GM12878 (cell line): ENCODE measurements around the gene PREX1. TPM values are rescaled to one million over a fixed set of nuclear protein-coding genes. Genes with fewer than 3 reads are reported as not detected.

Experiments
- ATAC-seq: fragments of 200-7000 bp; cut with Tn5 transposase; 3 replicates; pipeline ENCODE4 v1.9.1; 2020; ENCODE audit warnings: mild to moderate bottlenecking, moderate library complexity
- BruUV-seq: library from RNA; stranded (reverse); fragments of 400-500 nt; replicated peaks from 2 replicates; lab custom pipeline; 2021; lab: Mats Ljungman, UMichigan
- CTCF ChIA-PET: fragments of 300-600 bp; sonication (Branson Sonifier 250); formaldehyde crosslinking; extraction: SDS; loops from one replicate; lab custom pipeline; 2021; ENCODE audit warnings: inconsistent platforms; lab: Yijun Ruan, JAX
- POLR2A ChIA-PET: fragments of 350-600 bp; formaldehyde crosslinking; extraction: SDS; loops from one replicate; lab custom pipeline; 2021; ENCODE audit warnings: inconsistent platforms; lab: Charles Lee
- RAD21 ChIA-PET: fragments of 300-600 bp; sonication (Branson Sonifier 250); formaldehyde crosslinking; loops from one replicate; lab custom pipeline; 2023; ENCODE audit warnings: antibody characterized with exemption; ENCODE audit not compliant: unreplicated experiment; lab: Charles Lee
- SMC1A ChIA-PET: fragments of 300-600 bp; sonication (Branson Sonifier 250); formaldehyde crosslinking; loops from one replicate; lab custom pipeline; 2023; ENCODE audit not compliant: unreplicated experiment, uncharacterized antibody; lab: Charles Lee
- DNase-seq: peaks from one replicate; pipeline ENCODE4 v3.0.0-alpha.2; 2011; ENCODE audit warnings: low read depth, low spot score
- FAIRE-seq: peaks from 3 replicates; lab custom pipeline; 2011; peaks lifted over from hg19 to GRCh38; lab: Jason Lieb, UNC
- H2AFZ ChIP-seq: 2 replicates; pipeline ENCODE4 v1.6.0; 2011; ENCODE audit warnings: low read depth, low read length, control low read depth; ENCODE audit not compliant: control insufficient read depth
- H3K27ac ChIP-seq: 2 replicates; pipeline ENCODE4 v1.5.1; 2011; ENCODE audit warnings: control low read depth; ENCODE audit not compliant: control insufficient read depth, insufficient read depth
- H3K27me3 ChIP-seq, 2 experiments: replicated peaks in 1 of 2; 2 replicates each; pipeline versions ENCODE4 v1.6.0 to v1.6.1; 2011; ENCODE audit warnings: low read length in 1 of 2; ENCODE audit not compliant: control insufficient read depth in 2 of 2, insufficient read depth in 2 of 2
- H3K36me3 ChIP-seq, 2 experiments: 2 replicates each; pipeline ENCODE4 v1.5.1; 2011; ENCODE audit warnings: low read length in 1 of 2; ENCODE audit not compliant: control insufficient read depth in 2 of 2, insufficient read depth in 2 of 2
- H3K4me1 ChIP-seq: 2 replicates; pipeline ENCODE4 v1.6.1; 2011; ENCODE audit warnings: mild to moderate bottlenecking, low read length, moderate library complexity, mixed read lengths; ENCODE audit not compliant: control insufficient read depth, insufficient read depth
- H3K4me2 ChIP-seq: 2 replicates; pipeline ENCODE4 v1.6.0; 2011; ENCODE audit warnings: control low read depth; ENCODE audit not compliant: control insufficient read depth, insufficient read depth
- H3K4me3 ChIP-seq: fragments of 200-600 bp; sonication (generic); 2 replicates; pipeline ENCODE4 v1.5.1; 2016
- H3K79me2 ChIP-seq: 2 replicates; pipeline ENCODE4 v1.6.0; 2011; ENCODE audit warnings: low read length; ENCODE audit not compliant: control insufficient read depth, insufficient read depth
- H3K9ac ChIP-seq: 2 replicates; pipeline ENCODE4 v1.8.0; 2011; ENCODE audit warnings: low read length, control low read depth, mixed read lengths; ENCODE audit not compliant: control insufficient read depth, insufficient read depth
- H3K9me3 ChIP-seq: replicated peaks from 3 replicates; pipeline ENCODE4 v1.5.1; 2011; ENCODE audit warnings: mild to moderate bottlenecking, low read length; ENCODE audit not compliant: control insufficient read depth, insufficient read depth
- H4K20me1 ChIP-seq: 2 replicates; pipeline ENCODE4 v1.6.0; 2011; ENCODE audit not compliant: control insufficient read depth, insufficient read depth
- ATF7 ChIP-seq: fragments of 450-650 bp; IDR thresholded peaks from 2 replicates; pipeline ENCODE4 v1.6.1; 2016; ENCODE audit warnings: low read depth, mild to moderate bottlenecking
- CBX3 ChIP-seq: fragments of 200-600 bp; sonication (generic); IDR thresholded peaks from 2 replicates; pipeline ENCODE4 v1.6.1; 2016; ENCODE audit warnings: low read depth, borderline replicate concordance
- CREM ChIP-seq: IDR thresholded peaks from 2 replicates; pipeline ENCODE4 v1.6.1; 2014; ENCODE audit warnings: antibody characterized with exemption, low read depth
- EZH2 ChIP-seq: IDR thresholded peaks from 2 replicates; pipeline ENCODE4 v1.6.1; 2012; ENCODE audit warnings: low read depth, mild to moderate bottlenecking, control low read depth, inconsistent platforms, low read length, borderline replicate concordance; ENCODE audit not compliant: control insufficient read depth
- IKZF1 ChIP-seq: fragments of 450-650 bp; conservative IDR thresholded peaks from 2 replicates; pipeline ENCODE4 v1.6.1; 2017; ENCODE audit warnings: antibody characterized with exemption, mild to moderate bottlenecking
- IKZF2 ChIP-seq, 2 experiments: fragments of 450-650 bp; IDR thresholded peaks; 2 replicates each; pipeline ENCODE4 v1.6.1; 2017; ENCODE audit warnings: mild to moderate bottlenecking in 2 of 2, moderate library complexity in 2 of 2
- JUNB ChIP-seq: IDR thresholded peaks from 2 replicates; pipeline ENCODE4 v1.6.1; 2016; ENCODE audit warnings: antibody characterized with exemption, mild to moderate bottlenecking
- MTA2 ChIP-seq: fragments of 450-650 bp; IDR thresholded peaks from 2 replicates; pipeline ENCODE4 v1.6.1; 2016; ENCODE audit warnings: low read depth, mild to moderate bottlenecking, moderate library complexity
- PAX8 ChIP-seq: fragments of 450-650 bp; IDR thresholded peaks from 2 replicates; pipeline ENCODE4 v1.6.1; 2017; ENCODE audit warnings: mild to moderate bottlenecking, moderate library complexity
- PML ChIP-seq: IDR thresholded peaks from 2 replicates; pipeline ENCODE4 v1.6.1; 2012; ENCODE audit warnings: low read length, inconsistent platforms
- POLR2A ChIP-seq: IDR thresholded peaks from 2 replicates; pipeline ENCODE4 v1.6.1; 2011; ENCODE audit warnings: low read depth, mild to moderate bottlenecking, low read length
- RCOR1 ChIP-seq: conservative IDR thresholded peaks from 2 replicates; pipeline ENCODE4 v1.6.1; 2012; ENCODE audit warnings: low read depth, low read length, improper control_type of control experiment
- REST ChIP-seq: IDR thresholded peaks from 2 replicates; pipeline ENCODE4 v1.6.1; 2012; ENCODE audit warnings: mild to moderate bottlenecking, low read depth, low read length
- SRF ChIP-seq, 2 experiments: IDR thresholded peaks; 2 replicates each; pipeline ENCODE4 v1.6.1; 2011; ENCODE audit warnings: low read depth in 2 of 2, low read length in 2 of 2, mild to moderate bottlenecking in 1 of 2, moderate library complexity in 1 of 2
- YBX1 ChIP-seq: fragments of 450-650 bp; IDR thresholded peaks from 2 replicates; pipeline ENCODE4 v1.6.1; 2016; ENCODE audit warnings: antibody characterized with exemption
- WGBS: methylation state at CpG from one replicate; pipeline ENCODE4 v1.1.6; 2016; ENCODE audit warnings: low lambda C conversion rate; ENCODE audit not compliant: insufficient replicate concordance, insufficient coverage; ENCODE audit errors: missing lambda C conversion rate; 5-methylcytosine and 5-hydroxymethylcytosine counted together
- in situ Hi-C: fragments of 300-500 bp; cut with MboI; formaldehyde crosslinking; loops from 9 replicates; pipeline ENCODE4 v1.14.3; 2018; ENCODE audit warnings: mixed read lengths
- intact Hi-C: fragments of 100-400 bp; cut with micrococcal nuclease; formaldehyde crosslinking; loops from one replicate; pipeline ENCODE4 v1.14.2; 2022; ENCODE audit not compliant: unreplicated experiment
- polyA plus RNA-seq, 11 experiments: library from polyadenylated mRNA; depleted of rRNA in 4 of 11; unstranded in 6 of 11; stranded (reverse) in 5 of 11; fragments of >200 nt; fragmentation: Nextera tagmentation in 4 of 11; fragmentation: Illumina TruSeq in 1 of 11; extraction: Ambion mirVana in 4 of 11; extraction: Trizol in 1 of 11; gene quantifications; 1 replicate in 1 of 11; 2 replicates in 10 of 11; pipeline versions ENCODE4 v1.2.1 to v1.2.3, GENCODE V29; 2011 to 2016; ENCODE audit warnings: inconsistent platforms in 2 of 11, missing spikeins in 2 of 11, low read depth in 1 of 11
- total RNA-seq, 4 experiments: library from RNA; depleted of rRNA in 3 of 4; stranded (reverse); fragments of >200 nt in 3 of 4; fragmentation: Illumina TruSeq in 1 of 4; extraction: Trizol in 1 of 4; gene quantifications; 2 replicates each; pipeline versions ENCODE4 v1.2.1 to v1.2.3, GENCODE V29; 2013 to 2021
- TF ChIP-seq, protein P1 (sequence below): fragments of 450-650 bp; IDR thresholded peaks from 2 replicates; pipeline ENCODE4 v1.6.1; 2017; ENCODE audit warnings: mild to moderate bottlenecking, low read depth, inconsistent platforms; ENCODE audit not compliant: poor library complexity, severe bottlenecking
- TF ChIP-seq, protein P2 (sequence below): IDR thresholded peaks from 2 replicates; pipeline ENCODE4 v1.6.1; 2011; ENCODE audit warnings: low read depth, mild to moderate bottlenecking, low read length, moderate library complexity, borderline replicate concordance; ENCODE audit errors: extremely low read depth

Gene PREX1
- total and polyA plus RNA-seq, 10 of the 15 experiments (the other 5 are each of a cell fraction or from before 2014, with no cell fraction given), result 2.6 to 114 (median 38.9) TPM

- CTCF ChIA-PET, result interaction anchor here (1.1 kb wide), 1 partner anchor 829 kb away, joined by 3 read pairs; no protein-coding TSS in a partner anchor
- SMC1A ChIA-PET, result no interaction called here
- H3K4me3 ChIP-seq, result no peak overlapping the region
- in situ Hi-C loops, result loop anchor here (5.0 kb wide), 3 partner anchors 831 to 936 kb away; partner anchors contain the start of gene SULF2
- RAD21 ChIA-PET, result interaction anchor here (1.7 to 3.1 kb wide), 2 partner anchors 279 to 832 kb away, joined by 4 to 15 read pairs; no protein-coding TSS in a partner anchor
- TF ChIP-seq SRF (IDR thresholded peaks at IDR 0.05; ENCODE audit: low read depth in 2 of 2, low read length in 2 of 2) (no peak), CREM (no peak), IKZF2 (IDR thresholded peaks at IDR 0.05) (no peak), JUNB (no peak), YBX1 (no peak), PAX8 (no peak), IKZF1 (no peak), PML (no peak), MTA2 (no peak), REST (no peak), POLR2A (no peak), RCOR1 (no peak), CBX3 (no peak), ATF7 (no peak), EZH2 (no peak)
- TF ChIP-seq, protein P1, sequence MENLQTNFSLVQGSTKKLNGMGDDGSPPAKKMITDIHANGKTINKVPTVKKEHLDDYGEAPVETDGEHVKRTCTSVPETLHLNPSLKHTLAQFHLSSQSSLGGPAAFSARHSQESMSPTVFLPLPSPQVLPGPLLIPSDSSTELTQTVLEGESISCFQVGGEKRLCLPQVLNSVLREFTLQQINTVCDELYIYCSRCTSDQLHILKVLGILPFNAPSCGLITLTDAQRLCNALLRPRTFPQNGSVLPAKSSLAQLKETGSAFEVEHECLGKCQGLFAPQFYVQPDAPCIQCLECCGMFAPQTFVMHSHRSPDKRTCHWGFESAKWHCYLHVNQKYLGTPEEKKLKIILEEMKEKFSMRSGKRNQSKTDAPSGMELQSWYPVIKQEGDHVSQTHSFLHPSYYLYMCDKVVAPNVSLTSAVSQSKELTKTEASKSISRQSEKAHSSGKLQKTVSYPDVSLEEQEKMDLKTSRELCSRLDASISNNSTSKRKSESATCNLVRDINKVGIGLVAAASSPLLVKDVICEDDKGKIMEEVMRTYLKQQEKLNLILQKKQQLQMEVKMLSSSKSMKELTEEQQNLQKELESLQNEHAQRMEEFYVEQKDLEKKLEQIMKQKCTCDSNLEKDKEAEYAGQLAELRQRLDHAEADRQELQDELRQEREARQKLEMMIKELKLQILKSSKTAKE, result no peak
- TF ChIP-seq, protein P2, sequence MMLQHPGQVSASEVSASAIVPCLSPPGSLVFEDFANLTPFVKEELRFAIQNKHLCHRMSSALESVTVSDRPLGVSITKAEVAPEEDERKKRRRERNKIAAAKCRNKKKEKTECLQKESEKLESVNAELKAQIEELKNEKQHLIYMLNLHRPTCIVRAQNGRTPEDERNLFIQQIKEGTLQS, result no peak
- H3K79me2 ChIP-seq, result no peaks in the 10 kb centered on the region
- no peak for FAIRE-seq
- intact Hi-C loops, result no loop called here
- H3K9ac ChIP-seq, result no peak overlapping the region
- no peaks in the 10 kb centered on the region for H3K27me3 ChIP-seq
- BruUV-seq, result no TSS peak
- WGBS, result 72% methylated on average over 12 of the region's 12 CpGs
- no peak overlapping the region for H2AFZ ChIP-seq
- POLR2A ChIA-PET, result no interaction called here
- no peaks in the 10 kb centered on the region; a peak in 1 of 4 replicates for H3K36me3 ChIP-seq
- H3K4me2 ChIP-seq, result no peak overlapping the region
- H3K4me1 ChIP-seq, result peaks cover 3% of the 10 kb centered on the region; the same call in 1 of the 2 replicates
- no peak overlapping the region for H3K27ac ChIP-seq
- no peaks in the 10 kb centered on the region for H4K20me1 ChIP-seq
- ATAC-seq, result no peak
- no peaks in the 10 kb centered on the region for H3K9me3 ChIP-seq
- DNase-seq, result no peak
These were observed 209.2 kb downstream of the PREX1 start for GRCh38 chr20:48618631-48619030.
